Parathyroid adenoma (tissue), 2 donors: ENCODE data around the gene CNIH4.

Experiments
- H2AFZ ChIP-seq: fragments of 300-600 bp; sonication (generic); one replicate; pipeline ENCODE4 v1.7.0; 2017; ENCODE audit warnings: antibody characterized with exemption, mild to moderate bottlenecking
- H3K27ac ChIP-seq: fragments of 300-600 bp; sonication (generic); one replicate; pipeline ENCODE4 v1.7.0; 2017
- H3K27me3 ChIP-seq: fragments of 300-600 bp; sonication (generic); one replicate; pipeline ENCODE4 v1.7.0; 2017; ENCODE audit warnings: low read length; ENCODE audit not compliant: control insufficient read depth, insufficient read depth
- H3K36me3 ChIP-seq: fragments of 300-600 bp; sonication (generic); one replicate; pipeline ENCODE4 v1.7.0; 2017; ENCODE audit warnings: low read length; ENCODE audit not compliant: control insufficient read depth, insufficient read depth
- H3K4me1 ChIP-seq: fragments of 300-600 bp; sonication (generic); one replicate; pipeline ENCODE4 v1.7.0; 2017; ENCODE audit warnings: control low read depth
- H3K4me2 ChIP-seq: fragments of 300-600 bp; sonication (generic); one replicate; pipeline ENCODE4 v1.7.0; 2017; ENCODE audit warnings: low read length
- H3K4me3 ChIP-seq: fragments of 300-600 bp; sonication (generic); one replicate; pipeline ENCODE4 v1.7.0; 2017; ENCODE audit warnings: low read depth, low read length
- H3K79me2 ChIP-seq: fragments of 300-600 bp; sonication (generic); one replicate; pipeline ENCODE4 v1.7.0; 2017; ENCODE audit warnings: control low read depth
- H3K9ac ChIP-seq: fragments of 300-600 bp; sonication (generic); one replicate; pipeline ENCODE4 v1.7.0; 2017; ENCODE audit warnings: mild to moderate bottlenecking
- H3K9me3 ChIP-seq: fragments of 300-600 bp; sonication (generic); one replicate; pipeline ENCODE4 v1.7.0; 2017; ENCODE audit warnings: low read length; ENCODE audit not compliant: control insufficient read depth
- CTCF ChIP-seq: fragments of 300-600 bp; sonication (generic); IDR thresholded peaks from one replicate; pipeline ENCODE4 v1.7.0; 2017; ENCODE audit warnings: antibody characterized with exemption, mild to moderate bottlenecking
- donor health status: primary hyperparathyroidism.

The CNIH4 gene

GRCh38 chr1:224383218-224383617 is 26.5 kb downstream of the CNIH4 start:
- H3K36me3 ChIP-seq: no peaks in the 10 kb centered on the region
- H2AFZ ChIP-seq: no peak overlapping the region
- H3K79me2 ChIP-seq: no peaks in the 10 kb centered on the region
- no peak overlapping the region for H3K4me2 ChIP-seq
- H3K4me3 ChIP-seq: no peak overlapping the region
- no peak for TF ChIP-seq CTCF
- no peaks in the 10 kb centered on the region for H3K4me1 ChIP-seq
- no peak overlapping the region for H3K9ac ChIP-seq
- no peaks in the 10 kb centered on the region for H3K9me3 ChIP-seq
- no peaks in the 10 kb centered on the region for H3K27me3 ChIP-seq
- no peak overlapping the region for H3K27ac ChIP-seq

DNA sequence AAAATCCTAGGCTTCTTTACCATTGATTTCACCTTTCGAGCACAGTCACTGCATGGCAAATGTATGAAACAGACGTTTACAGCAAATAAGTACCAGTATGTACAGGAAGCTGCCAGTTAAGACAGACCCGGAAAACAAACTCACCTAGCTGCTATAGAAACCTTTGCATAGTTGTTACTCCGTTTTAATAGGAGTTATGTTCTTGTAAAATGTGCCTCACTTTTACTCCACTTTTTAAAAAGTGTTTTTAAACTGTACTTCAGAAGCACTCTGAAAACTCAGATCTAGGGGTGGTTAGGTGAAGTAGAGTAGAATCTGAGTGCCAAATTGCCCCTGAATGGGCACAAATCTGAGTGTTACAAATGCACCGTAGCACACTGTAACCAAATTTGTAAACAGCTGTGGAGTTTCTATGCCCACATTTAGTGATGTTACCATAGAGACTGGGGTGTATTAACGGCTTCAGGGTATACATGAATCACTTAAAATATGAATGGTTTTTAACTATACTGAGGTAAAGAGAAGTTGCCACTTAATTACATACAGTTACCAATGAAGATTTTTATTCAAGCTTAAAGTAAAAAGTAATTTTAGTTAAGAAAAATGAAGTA is 30.7 kb downstream of the CNIH4 start:
- Histone ChIP-seq H3K36me3 (no peaks in the 10 kb centered on the region), H3K27me3 (no peaks in the 10 kb centered on the region), H3K79me2 (no peaks in the 10 kb centered on the region), H3K9me3 (no peaks in the 10 kb centered on the region), H3K4me3 (no peak overlapping the region), H2AFZ (no peak overlapping the region), H3K27ac (no peak overlapping the region), H3K4me2 (no peak overlapping the region), H3K4me1 (no peaks in the 10 kb centered on the region), H3K9ac (no peak overlapping the region)
- TF ChIP-seq CTCF: no peak

GRCh38 chr1:224387943-224388342 is 31.3 kb downstream of the CNIH4 start:
- H3K4me1 ChIP-seq: no peaks in the 10 kb centered on the region
- H3K4me3 ChIP-seq: no peak overlapping the region
- H3K4me2 ChIP-seq: no peak overlapping the region
- H3K9me3 ChIP-seq: no peaks in the 10 kb centered on the region
- no peak for TF ChIP-seq CTCF
- no peak overlapping the region for H3K27ac ChIP-seq
- no peaks in the 10 kb centered on the region for H3K36me3 ChIP-seq
- H3K9ac ChIP-seq: no peak overlapping the region
- H3K79me2 ChIP-seq: no peaks in the 10 kb centered on the region
- no peaks in the 10 kb centered on the region for H3K27me3 ChIP-seq
- H2AFZ ChIP-seq: no peak overlapping the region

GRCh38 chr1:224390517-224390916 is 33.8 kb downstream of the CNIH4 start:
- Histone ChIP-seq H3K27ac (no peak overlapping the region), H3K4me1 (no peaks in the 10 kb centered on the region), H3K9me3 (no peaks in the 10 kb centered on the region), H3K27me3 (no peaks in the 10 kb centered on the region), H3K4me3 (no peak overlapping the region), H3K79me2 (no peaks in the 10 kb centered on the region), H3K9ac (no peak overlapping the region), H3K36me3 (no peaks in the 10 kb centered on the region), H3K4me2 (no peak overlapping the region), H2AFZ (no peak overlapping the region)
- TF ChIP-seq CTCF: no peak
